SU-DHL-6 (cell line): ENCODE results near the gene TMEM245.

ENCODE experiments used
- CTCF ChIP-seq: fragments of 200-600 bp; sonication (generic); IDR thresholded peaks from one replicate; pipeline ENCODE4 v1.5.1; 2017; ENCODE audit warnings: antibody characterized with exemption, mild to moderate bottlenecking, low read length, moderate library complexity; ENCODE audit not compliant: insufficient read depth, poor library complexity, severe bottlenecking
- EZH2phosphoT487 ChIP-seq: fragments of 200-600 bp; sonication (generic), shearing (Covaris generic); conservative IDR thresholded peaks from 2 replicates; pipeline ENCODE4 v1.6.1; 2018; ENCODE audit warnings: mild to moderate bottlenecking, antibody characterized with exemption, low read length, moderate library complexity, mixed read lengths

DNA sequence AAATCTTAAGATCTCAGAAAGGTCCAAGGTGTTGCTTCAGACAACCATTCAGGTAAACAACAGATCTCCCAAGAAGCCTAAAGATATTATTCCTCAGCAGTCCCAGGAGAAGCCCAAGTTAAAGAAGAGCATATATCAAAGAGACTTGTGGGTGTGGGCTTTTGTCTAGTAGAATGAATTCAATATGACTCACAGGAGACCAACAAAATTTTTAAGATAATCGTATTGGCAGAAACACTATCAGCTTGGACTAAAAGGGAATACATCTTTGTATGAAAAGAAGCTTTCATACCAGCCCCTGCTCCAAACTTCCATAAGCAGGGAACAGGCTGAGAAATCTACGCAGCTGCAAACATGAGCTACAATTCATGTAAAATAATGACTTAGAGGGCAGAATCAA, 116.6 kb downstream of the TMEM245 start:
- TF ChIP-seq EZH2phosphoT487 (no peak), CTCF (no peak)
